ENCODE measurements around the gene CYP2A13.
"Not testable (repeated sequence)": the region's sequence is repeated elsewhere in the genome, so short reads cannot be mapped to it uniquely, and the experiment has no call there.

Gene CYP2A13

DNA sequence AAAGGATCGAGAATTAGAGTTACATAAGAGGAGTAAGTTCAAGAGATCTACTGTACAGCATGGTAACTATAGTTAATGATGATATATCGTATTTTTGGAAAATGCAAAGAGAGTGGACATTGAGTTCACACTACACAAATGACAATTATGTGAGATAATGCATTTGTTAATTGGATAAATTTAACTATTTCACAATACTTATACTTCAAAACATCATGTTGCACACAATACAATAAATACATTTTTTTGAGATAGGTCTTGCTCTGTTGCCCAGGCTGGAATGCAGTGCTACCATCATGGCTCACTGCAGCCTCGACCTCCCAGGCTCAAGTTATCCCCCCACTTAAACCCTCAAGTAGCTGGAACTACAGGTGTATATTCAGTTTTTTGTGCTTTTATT lies 17.9 kb downstream of the CYP2A13 start:
- H3K4me3 ChIP-seq (replicated peaks; ENCODE audit: low read depth, low read length), result no peak overlapping the region
- TF ChIP-seq, protein P1, sequence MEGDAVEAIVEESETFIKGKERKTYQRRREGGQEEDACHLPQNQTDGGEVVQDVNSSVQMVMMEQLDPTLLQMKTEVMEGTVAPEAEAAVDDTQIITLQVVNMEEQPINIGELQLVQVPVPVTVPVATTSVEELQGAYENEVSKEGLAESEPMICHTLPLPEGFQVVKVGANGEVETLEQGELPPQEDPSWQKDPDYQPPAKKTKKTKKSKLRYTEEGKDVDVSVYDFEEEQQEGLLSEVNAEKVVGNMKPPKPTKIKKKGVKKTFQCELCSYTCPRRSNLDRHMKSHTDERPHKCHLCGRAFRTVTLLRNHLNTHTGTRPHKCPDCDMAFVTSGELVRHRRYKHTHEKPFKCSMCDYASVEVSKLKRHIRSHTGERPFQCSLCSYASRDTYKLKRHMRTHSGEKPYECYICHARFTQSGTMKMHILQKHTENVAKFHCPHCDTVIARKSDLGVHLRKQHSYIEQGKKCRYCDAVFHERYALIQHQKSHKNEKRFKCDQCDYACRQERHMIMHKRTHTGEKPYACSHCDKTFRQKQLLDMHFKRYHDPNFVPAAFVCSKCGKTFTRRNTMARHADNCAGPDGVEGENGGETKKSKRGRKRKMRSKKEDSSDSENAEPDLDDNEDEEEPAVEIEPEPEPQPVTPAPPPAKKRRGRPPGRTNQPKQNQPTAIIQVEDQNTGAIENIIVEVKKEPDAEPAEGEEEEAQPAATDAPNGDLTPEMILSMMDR (IDR thresholded peaks at IDR 0.05; ENCODE audit: low read depth, low read length, missing control alignments), result no peak
- no peak for DNase-seq (ENCODE audit: extremely low read depth, low read depth)

DNA sequence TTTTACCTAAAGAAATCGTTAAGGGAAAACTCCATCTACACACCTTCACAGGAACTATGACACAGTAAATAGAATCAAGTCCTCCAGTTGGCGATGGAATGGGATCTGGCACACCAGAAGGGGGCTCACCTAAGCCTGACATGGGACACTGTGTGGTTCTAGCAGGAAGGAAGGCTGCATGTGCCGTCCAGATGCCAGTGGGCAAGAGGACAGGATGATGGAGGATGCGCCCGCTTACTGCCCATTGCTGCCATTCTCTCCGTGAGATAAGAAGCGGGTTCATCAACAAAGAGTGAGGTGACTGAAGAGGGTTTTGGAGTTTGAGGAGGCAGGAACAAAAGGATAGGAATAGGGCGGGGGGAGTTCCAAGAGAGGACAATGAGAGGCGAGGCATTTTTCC lies 23.0 kb downstream of the CYP2A13 start:
- no peak overlapping the region for H3K4me3 ChIP-seq (replicated peaks; ENCODE audit: low read depth, low read length)
- no peak for DNase-seq (ENCODE audit: extremely low read depth, low read depth)
- TF ChIP-seq, protein P1 (IDR thresholded peaks at IDR 0.05; ENCODE audit: low read depth, low read length, missing control alignments), result no peak

DNA sequence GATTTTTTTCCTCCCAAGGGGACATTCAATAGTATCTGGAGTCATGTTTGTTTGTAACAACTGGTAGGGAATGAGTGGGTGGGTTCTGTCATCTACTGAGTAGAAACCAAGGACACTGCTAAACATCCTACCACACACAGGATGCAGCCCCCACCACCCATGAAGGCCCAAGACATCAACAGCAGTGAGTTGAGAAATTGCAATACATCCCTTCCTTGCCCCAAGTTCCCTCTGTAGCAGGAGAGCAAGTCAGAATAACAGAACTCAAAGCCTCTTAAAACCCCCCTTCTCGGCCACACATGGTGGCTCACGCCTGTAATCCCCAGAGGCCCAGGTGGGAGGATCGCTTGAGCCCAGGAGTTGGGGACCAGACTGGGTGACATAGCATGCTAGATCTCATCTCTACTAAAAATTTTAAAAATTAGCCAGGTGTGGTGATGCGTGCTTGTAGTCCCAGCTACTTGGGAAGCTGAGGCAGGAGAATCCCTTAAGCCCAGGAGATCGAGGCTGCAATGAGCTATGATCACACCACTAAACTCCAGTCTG lies 23.6 kb downstream of the CYP2A13 start:
- no peak overlapping the region for H3K4me3 ChIP-seq (replicated peaks; ENCODE audit: low read depth, low read length)
- TF ChIP-seq, protein P1 (IDR thresholded peaks at IDR 0.05; ENCODE audit: low read depth, low read length, missing control alignments), result no peak
- no peak for DNase-seq (ENCODE audit: extremely low read depth, low read depth)

DNA sequence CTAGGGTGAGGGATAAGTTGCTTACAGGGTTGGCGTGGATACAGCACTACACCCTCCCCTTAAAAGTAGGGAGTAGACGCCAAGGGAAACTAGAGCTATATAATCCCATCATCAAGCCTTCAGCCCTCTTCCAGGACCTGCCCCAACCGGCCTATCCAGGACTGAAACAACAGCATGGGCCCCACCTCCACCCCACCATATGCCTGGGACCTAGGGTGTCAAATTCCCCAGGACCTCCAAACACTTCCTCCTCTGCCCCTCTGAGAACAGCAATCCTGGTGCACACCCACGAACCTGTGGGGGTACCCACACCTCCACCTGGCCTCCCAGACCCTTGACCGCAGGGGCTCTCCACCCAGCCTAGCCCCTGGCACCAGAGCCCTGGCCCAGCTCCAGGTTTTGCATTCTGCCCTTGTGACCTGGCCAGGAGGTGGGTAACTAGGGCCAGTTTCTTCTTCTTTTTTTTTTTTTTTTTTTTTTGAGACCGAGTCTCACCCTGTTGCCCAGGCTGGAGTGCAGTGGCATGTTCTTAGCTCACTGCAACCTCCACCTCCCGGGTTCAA lies 24.6 kb downstream of the CYP2A13 start:
- DNase-seq (ENCODE audit: extremely low read depth, low read depth), result no peak
- TF ChIP-seq, protein P1 (IDR thresholded peaks at IDR 0.05; ENCODE audit: low read depth, low read length, missing control alignments), result no peak
- no peak overlapping the region for H3K4me3 ChIP-seq (replicated peaks; ENCODE audit: low read depth, low read length)

DNA sequence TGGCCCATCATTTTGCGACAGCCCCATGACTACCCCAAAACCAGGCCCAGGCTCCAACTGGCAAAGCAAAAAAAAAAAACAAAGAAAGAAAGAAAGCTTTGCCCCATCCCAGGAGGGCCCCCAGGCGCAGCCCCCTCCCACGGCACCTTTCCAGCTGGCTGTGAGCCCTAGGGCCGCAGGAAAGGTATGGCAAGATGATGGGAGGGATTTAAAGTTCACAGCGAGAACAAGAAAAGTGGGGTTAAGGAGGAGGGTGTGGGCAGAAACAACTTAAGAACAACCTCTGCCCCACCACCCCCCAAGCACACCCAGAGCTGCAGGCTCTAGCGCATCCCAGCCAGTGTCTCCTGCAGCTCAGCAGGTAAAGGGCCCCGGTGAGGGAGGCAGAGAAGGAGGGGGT lies 25.9 kb downstream of the CYP2A13 start, which contains the start of gene CYP2F1:
Gene CYP2F1 (plus strand): TSS at position 301 of the 400 bp plus-strand sequence. CDS start 1,757 bp downstream, outside the sequence.
- TF ChIP-seq, protein P1 (IDR thresholded peaks at IDR 0.05; ENCODE audit: low read depth, low read length, missing control alignments), result no peak
- no peak within 1 kb of the TSS for H3K4me3 ChIP-seq (replicated peaks; ENCODE audit: low read depth, low read length)
- no peak for DNase-seq (ENCODE audit: extremely low read depth, low read depth)

DNA sequence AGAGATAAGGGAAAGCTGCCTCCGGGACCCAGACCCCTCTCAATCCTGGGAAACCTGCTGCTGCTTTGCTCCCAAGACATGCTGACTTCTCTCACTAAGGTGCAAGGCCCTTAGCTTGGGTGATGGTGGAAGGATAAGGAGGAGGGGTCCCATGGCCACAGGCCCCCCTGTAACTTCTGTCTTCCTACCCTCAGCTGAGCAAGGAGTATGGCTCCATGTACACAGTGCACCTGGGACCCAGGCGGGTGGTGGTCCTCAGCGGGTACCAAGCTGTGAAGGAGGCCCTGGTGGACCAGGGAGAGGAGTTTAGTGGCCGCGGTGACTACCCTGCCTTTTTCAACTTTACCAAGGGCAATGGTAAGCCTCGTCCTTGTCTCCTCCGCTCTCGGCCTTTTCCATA lies 28.0 kb downstream of the CYP2A13 start:
- DNase-seq (ENCODE audit: extremely low read depth, low read depth), result no peak
- no peak overlapping the region for H3K4me3 ChIP-seq (replicated peaks; ENCODE audit: low read depth, low read length)
- TF ChIP-seq, protein P1 (IDR thresholded peaks at IDR 0.05; ENCODE audit: low read depth, low read length, missing control alignments), result no peak

DNA sequence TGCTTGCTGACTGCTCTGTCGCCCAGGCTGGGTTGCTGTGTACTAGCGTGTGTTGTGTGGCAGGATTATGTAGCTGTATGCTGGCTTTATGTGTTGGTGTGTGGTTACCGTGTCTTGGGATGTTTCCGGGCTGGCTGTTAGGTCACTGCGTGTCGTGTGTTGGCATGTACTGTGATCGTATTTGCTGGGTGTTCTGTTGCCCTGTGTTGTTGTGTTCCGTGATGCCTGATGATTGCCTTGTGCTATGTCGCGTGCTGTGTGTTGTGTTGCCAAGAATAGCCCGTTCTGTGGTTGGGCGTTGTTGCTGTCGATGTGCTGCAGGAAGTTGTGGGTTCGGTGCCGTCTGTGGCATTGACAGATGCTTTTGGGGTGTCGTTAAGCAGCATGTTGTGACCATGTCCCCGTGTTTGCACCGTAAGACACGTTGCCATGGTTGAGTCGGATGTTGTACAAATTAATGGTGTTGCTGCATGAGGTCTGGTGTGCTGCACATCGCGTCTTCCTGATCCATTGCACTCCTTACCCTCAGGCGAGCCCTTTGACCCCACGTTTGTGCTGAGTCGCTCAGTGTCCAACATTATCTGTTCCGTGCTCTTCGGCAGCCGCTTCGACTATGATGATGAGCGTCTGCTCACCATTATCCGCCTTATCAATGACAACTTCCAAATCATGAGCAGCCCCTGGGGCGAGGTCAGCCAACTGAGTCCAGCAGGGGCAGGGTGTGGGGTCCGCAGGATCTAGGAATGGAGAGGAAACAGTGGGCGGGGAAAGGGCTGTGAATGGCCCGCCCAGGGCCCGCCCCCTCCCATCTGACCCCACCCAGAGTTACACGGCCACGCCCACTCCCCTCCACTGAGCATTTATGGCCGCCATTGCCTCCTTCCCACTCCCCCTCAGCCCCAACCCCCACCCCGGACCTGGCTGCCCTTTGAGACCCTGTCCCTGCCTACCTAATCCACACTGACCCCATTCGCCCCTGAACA lies 33.0 kb downstream of the CYP2A13 start:
- not testable (repeated sequence) for H3K4me3 ChIP-seq (replicated peaks; ENCODE audit: low read depth, low read length); DNase-seq (ENCODE audit: extremely low read depth, low read depth)

DNA sequence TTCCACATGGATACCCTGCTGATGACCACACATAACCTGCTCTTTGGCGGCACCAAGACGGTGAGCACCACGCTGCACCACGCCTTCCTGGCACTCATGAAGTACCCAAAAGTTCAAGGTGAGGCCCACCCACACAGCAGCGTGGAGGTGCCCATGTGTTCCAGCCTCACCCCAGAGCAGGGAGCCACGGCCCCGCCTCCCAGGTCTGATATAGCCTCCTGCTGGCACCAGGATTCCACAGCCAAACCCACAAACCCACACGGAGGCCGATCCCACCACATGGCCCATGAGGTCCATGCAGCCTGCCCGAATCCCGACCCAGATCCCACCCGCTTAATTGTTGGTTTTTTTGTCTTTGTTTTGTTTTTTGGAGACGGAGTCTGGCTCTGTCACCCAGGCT lies 34.6 kb downstream of the CYP2A13 start:
- not testable (repeated sequence) for H3K4me3 ChIP-seq (replicated peaks; ENCODE audit: low read depth, low read length); DNase-seq (ENCODE audit: extremely low read depth, low read depth)
